B cell (primary cell): ENCODE results near the gene IGF2BP1. TPM values are rescaled to one million over a fixed set of nuclear protein-coding genes. Genes with fewer than 3 reads are reported as not detected.

Source experiments
- ATAC-seq: fragments of 200-7000 bp; cut with Tn5 transposase; one replicate; pipeline ENCODE4 v1.10.0; 2021; ENCODE audit warnings: low read depth, mild to moderate bottlenecking, moderate number of reproducible peaks, moderate library complexity
- CTCF ChIA-PET: fragments of 350-600 bp; sonication (Branson Sonifier 250); formaldehyde crosslinking; loops from one replicate; lab custom pipeline; 2021; ENCODE audit warnings: antibody characterized with exemption, inconsistent platforms; lab: Charles Lee
- POLR2A ChIA-PET: fragments of 350-600 bp; sonication (Branson Sonifier 250); formaldehyde crosslinking; loops from one replicate; lab custom pipeline; 2021; ENCODE audit warnings: antibody characterized with exemption; lab: Charles Lee
- DNase-seq: peaks from one replicate; pipeline ENCODE4 v3.0.0; 2013
- H2AFZ ChIP-seq: 2 replicates; pipeline ENCODE4 v1.6.1; 2012; ENCODE audit warnings: mild to moderate bottlenecking, low read depth, low read length; ENCODE audit not compliant: insufficient read depth, poor library complexity, severe bottlenecking
- H3K27ac ChIP-seq, 2 donors: 1 replicate in 1 of 2; 2 replicates in 1 of 2; pipeline ENCODE4 v1.5.1; 2012 to 2013; ENCODE audit warnings: low read length in 2 of 2, mild to moderate bottlenecking in 2 of 2, moderate library complexity in 1 of 2
- H3K27me3 ChIP-seq, 4 experiments: fragments of 200-600 bp in 1 of 4; sonication (generic) in 1 of 4; replicated peaks in 1 of 4; 1 replicate in 2 of 4; 2 replicates in 2 of 4; pipeline versions ENCODE4 v1.6.1 to v1.7.0; 2013 to 2016; ENCODE audit warnings: low read length in 3 of 4, mild to moderate bottlenecking in 2 of 4, mixed read lengths in 1 of 4, moderate library complexity in 1 of 4; ENCODE audit not compliant: insufficient read depth in 4 of 4, control insufficient read depth in 3 of 4; ENCODE audit errors: control extremely low read depth in 1 of 4
- H3K36me3 ChIP-seq, 2 experiments: replicated peaks in 1 of 2; 1 replicate in 1 of 2; 2 replicates in 1 of 2; pipeline versions ENCODE4 v1.6.1 to v1.7.1; 2013; ENCODE audit warnings: low read length in 1 of 2; ENCODE audit not compliant: insufficient read depth in 2 of 2, control insufficient read depth in 1 of 2; ENCODE audit errors: control extremely low read depth in 1 of 2, extremely low read depth in 1 of 2
- H3K4me1 ChIP-seq, 2 donors: fragments of 200-600 bp in 1 of 2; sonication (generic) in 1 of 2; 1 replicate in 1 of 2; 2 replicates in 1 of 2; pipeline versions ENCODE4 v1.5.1 to v1.6.1; 2013 to 2017; ENCODE audit warnings: low read length in 2 of 2; ENCODE audit not compliant: control insufficient read depth in 2 of 2, insufficient read depth in 2 of 2
- H3K4me2 ChIP-seq: replicated peaks from 2 replicates; pipeline ENCODE3; 2012; ENCODE audit warnings: mild to moderate bottlenecking, low read depth, low read length; ENCODE audit not compliant: poor library complexity, severe bottlenecking
- H3K4me3 ChIP-seq, 5 experiments: fragments of 200-600 bp in 1 of 5; sonication (generic) in 1 of 5; 1 replicate in 3 of 5; 2 replicates in 2 of 5; pipeline versions ENCODE4 v1.5.1 to v1.7.0; 2011 to 2016; ENCODE audit warnings: low read length in 4 of 5, mild to moderate bottlenecking in 4 of 5, low read depth in 2 of 5, control low read depth in 1 of 5, moderate library complexity in 1 of 5; ENCODE audit not compliant: insufficient read depth in 1 of 5; ENCODE audit errors: control extremely low read depth in 1 of 5, extremely low read depth in 1 of 5
- H3K79me2 ChIP-seq: fragments of 200-600 bp; sonication (generic); one replicate; pipeline ENCODE4 v1.6.0; 2016; ENCODE audit warnings: low read length; ENCODE audit not compliant: control insufficient read depth, insufficient read depth
- H3K9ac ChIP-seq: fragments of 200-600 bp; sonication (generic); 2 replicates; pipeline ENCODE4 v1.6.1; 2017; ENCODE audit warnings: mild to moderate bottlenecking, low read length, moderate library complexity
- H3K9me3 ChIP-seq, 3 donors: one replicate each; pipeline versions ENCODE4 v1.6.1 to v1.7.1; 2013; ENCODE audit warnings: low read length in 2 of 3; ENCODE audit not compliant: control insufficient read depth in 2 of 3, insufficient read depth in 1 of 3; ENCODE audit errors: control extremely low read depth in 1 of 3
- H4K20me1 ChIP-seq: 2 replicates; pipeline ENCODE4 v1.6.0; 2012; ENCODE audit warnings: mild to moderate bottlenecking, low read length; ENCODE audit not compliant: insufficient read depth, control insufficient read depth, poor library complexity, severe bottlenecking
- H3K27ac Mint-ChIP-seq: one replicate; pipeline ENCODE4 v1.8.0; 2021; ENCODE audit warnings: mixed read lengths
- H3K27me3 Mint-ChIP-seq: one replicate; pipeline ENCODE4 v1.8.0; 2021; ENCODE audit warnings: mixed read lengths
- H3K4me1 Mint-ChIP-seq: one replicate; pipeline ENCODE4 v1.8.0; 2021; ENCODE audit warnings: mixed read lengths
- H3K4me3 Mint-ChIP-seq: one replicate; pipeline ENCODE4 v1.8.0; 2021; ENCODE audit warnings: mixed read lengths
- H3K9me3 Mint-ChIP-seq: one replicate; pipeline ENCODE4 v1.8.0; 2022; ENCODE audit warnings: mixed read lengths; ENCODE audit not compliant: insufficient read depth
- EZH2 ChIP-seq: IDR thresholded peaks from 2 replicates; pipeline ENCODE4 v1.6.1; 2012; ENCODE audit warnings: borderline replicate concordance, low read depth, mild to moderate bottlenecking, moderate library complexity, low read length; ENCODE audit not compliant: insufficient read depth, poor library complexity, severe bottlenecking
- WGBS: methylation state at CpG from one replicate; pipeline ENCODE4 v1.1.5; 2013; ENCODE audit warnings: missing lambda C conversion rate; ENCODE audit not compliant: insufficient coverage; 5-methylcytosine and 5-hydroxymethylcytosine counted together
- intact Hi-C: fragments of 100-400 bp; cut with micrococcal nuclease; formaldehyde crosslinking; loops from one replicate; pipeline ENCODE4 v1.10.0; 2022
- polyA plus RNA-seq: library from polyadenylated mRNA; depleted of rRNA; stranded (reverse); fragments of >200 nt; gene quantifications from 2 replicates; pipeline ENCODE4 v1.2.3, GENCODE V29; 2012
- total RNA-seq, 2 donors: library from RNA; stranded (reverse); fragments of 120-200 nt in 1 of 2; gene quantifications; 1 replicate in 1 of 2; 2 replicates in 1 of 2; pipeline versions ENCODE4 v1.2.3 to v1.2.4, GENCODE V29; 2013 to 2022
- TF ChIP-seq, protein P1 (sequence below): fragments of 200-600 bp; IDR thresholded peaks from one replicate; pipeline ENCODE4 v1.8.0; 2022; ENCODE audit warnings: antibody characterized with exemption, mild to moderate bottlenecking

IGF2BP1 gene
- total and polyA plus RNA-seq, 2 donors (not counting 1 experiment from before 2014, with no cell fraction given): not detected

DNA sequence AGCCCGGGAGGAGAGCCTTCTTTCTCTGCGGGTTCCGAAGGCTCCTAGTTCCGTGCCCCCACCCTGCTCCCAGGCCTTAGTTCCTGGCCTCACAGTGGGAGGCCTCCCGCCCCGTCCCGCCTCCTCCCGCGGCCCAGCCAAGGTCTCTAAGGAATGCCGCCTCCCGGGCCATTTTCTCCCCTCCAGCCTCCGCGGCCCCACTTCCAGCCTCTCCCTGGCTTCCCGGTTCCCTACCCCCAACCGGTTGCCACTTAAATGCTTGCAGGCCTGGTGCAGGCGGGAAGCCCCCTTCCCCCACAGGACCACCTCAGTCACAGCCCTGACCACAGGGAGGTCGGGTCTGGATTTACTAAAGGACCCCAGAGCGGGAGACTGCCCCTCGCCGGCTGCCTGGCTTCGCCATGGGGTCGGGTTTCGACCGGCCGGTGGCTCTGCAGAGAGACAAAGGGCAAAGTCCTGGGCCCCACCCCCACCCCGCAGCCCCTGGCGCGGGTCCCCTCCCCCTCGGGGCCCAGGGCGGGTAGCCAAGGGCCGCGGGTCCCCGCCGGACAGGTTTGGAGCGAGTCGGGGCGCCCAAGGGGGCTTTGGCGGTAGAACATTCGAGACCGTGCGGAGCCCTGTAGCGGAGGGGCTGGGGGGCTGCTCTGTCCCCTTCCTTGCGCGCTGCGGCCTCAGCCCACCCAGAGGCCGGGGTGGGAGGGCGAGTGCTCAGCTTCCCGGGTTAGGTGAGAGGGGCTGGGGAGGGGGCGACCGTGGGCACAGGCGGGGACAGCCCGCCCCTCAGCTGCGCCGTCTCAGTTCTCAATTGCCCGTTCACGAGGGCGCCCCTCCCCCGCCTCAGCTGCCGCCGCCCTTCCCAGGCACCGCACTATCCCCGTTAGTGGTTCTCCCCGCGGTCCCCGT is 16.4 kb downstream of the IGF2BP1 start:
- H3K27ac Mint-ChIP-seq: no peak overlapping the region
- no peaks in the 10 kb centered on the region for H3K79me2 ChIP-seq
- H3K27ac ChIP-seq: no peak overlapping the region
- H3K4me1 Mint-ChIP-seq: peaks cover 3% of the 10 kb centered on the region
- TF ChIP-seq, protein P1, sequence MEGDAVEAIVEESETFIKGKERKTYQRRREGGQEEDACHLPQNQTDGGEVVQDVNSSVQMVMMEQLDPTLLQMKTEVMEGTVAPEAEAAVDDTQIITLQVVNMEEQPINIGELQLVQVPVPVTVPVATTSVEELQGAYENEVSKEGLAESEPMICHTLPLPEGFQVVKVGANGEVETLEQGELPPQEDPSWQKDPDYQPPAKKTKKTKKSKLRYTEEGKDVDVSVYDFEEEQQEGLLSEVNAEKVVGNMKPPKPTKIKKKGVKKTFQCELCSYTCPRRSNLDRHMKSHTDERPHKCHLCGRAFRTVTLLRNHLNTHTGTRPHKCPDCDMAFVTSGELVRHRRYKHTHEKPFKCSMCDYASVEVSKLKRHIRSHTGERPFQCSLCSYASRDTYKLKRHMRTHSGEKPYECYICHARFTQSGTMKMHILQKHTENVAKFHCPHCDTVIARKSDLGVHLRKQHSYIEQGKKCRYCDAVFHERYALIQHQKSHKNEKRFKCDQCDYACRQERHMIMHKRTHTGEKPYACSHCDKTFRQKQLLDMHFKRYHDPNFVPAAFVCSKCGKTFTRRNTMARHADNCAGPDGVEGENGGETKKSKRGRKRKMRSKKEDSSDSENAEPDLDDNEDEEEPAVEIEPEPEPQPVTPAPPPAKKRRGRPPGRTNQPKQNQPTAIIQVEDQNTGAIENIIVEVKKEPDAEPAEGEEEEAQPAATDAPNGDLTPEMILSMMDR: no peak
- TF ChIP-seq EZH2: no peak
- H3K4me3 ChIP-seq: no peak overlapping the region
- 63% methylated on average over 52 of the region's 65 CpGs for WGBS
- H3K9ac ChIP-seq: no peak overlapping the region
- H3K36me3 ChIP-seq: no peaks in the 10 kb centered on the region
- H3K4me1 ChIP-seq: peaks cover 0 to 5% of the 10 kb centered on the region in 2 donors
- H3K9me3 ChIP-seq: peaks cover 0 to 5% (median 0%) of the 10 kb centered on the region in 3 donors
- POLR2A ChIA-PET: no interaction called here
- ATAC-seq (no peak), DNase-seq (no peak)
- no peak overlapping the region for H2AFZ ChIP-seq
- H3K4me3 Mint-ChIP-seq: no peak overlapping the region
- no peaks in the 10 kb centered on the region for H3K9me3 Mint-ChIP-seq
- H4K20me1 ChIP-seq: no peaks in the 10 kb centered on the region
- H3K27me3 Mint-ChIP-seq: peaks cover 54% of the 10 kb centered on the region
- no peak overlapping the region for H3K4me2 ChIP-seq
- intact Hi-C loops: no loop called here
- H3K27me3 ChIP-seq: peaks cover 0 to 36% (median 10%) of the 10 kb centered on the region in 4 experiments
- CTCF ChIA-PET: interaction anchor here (0.5 kb wide), 1 partner anchor 13 kb away, joined by 3 read pairs; no protein-coding TSS in a partner anchor
